GM21825 (cell line): Measurements from ENCODE around the gene FAM25A.
"Not testable (repeated sequence)": the region's sequence is repeated elsewhere in the genome, so short reads cannot be mapped to it uniquely, and the experiment has no call there.

Source experiments
- ATAC-seq: cut with Tn5 transposase; IDR thresholded peaks from one replicate; pipeline ENCODE4 v1.9.1; 2021; ENCODE audit warnings: mild to moderate bottlenecking, moderate library complexity; ENCODE audit not compliant: unreplicated experiment

The FAM25A gene

GRCh38 chr10:87009134-87009696, 10.9 kb upstream of the FAM25A start:
- not testable (repeated sequence) for ATAC-seq

GRCh38 chr10:87013528-87013927, 6.6 kb upstream of the FAM25A start:
- not testable (repeated sequence) for ATAC-seq

GRCh38 chr10:87014986-87015716, 4.9 kb upstream of the FAM25A start:
- not testable (repeated sequence) for ATAC-seq

GRCh38 chr10:87018127-87018526, 2.0 kb upstream of the FAM25A start:
- ATAC-seq = not testable (repeated sequence)

GRCh38 chr10:87019066-87019465, 1.0 kb upstream of the FAM25A start:
- ATAC-seq = not testable (repeated sequence)

GRCh38 chr10:87019504-87019903, 590 bp upstream of the FAM25A start:
- not testable (repeated sequence) for ATAC-seq

GRCh38 chr10:87025285-87025958, 5.3 kb downstream of the FAM25A start:
- ATAC-seq = not testable (repeated sequence)

- not testable (repeated sequence) for ATAC-seq
Observed at GRCh38 chr10:87026747-87027508, 6.8 kb downstream of the FAM25A start.

- not testable (repeated sequence) for ATAC-seq
Observed at GRCh38 chr10:87030419-87030818, 10.3 kb downstream of the FAM25A start.

- ATAC-seq = no peak
Observed at GRCh38 chr10:87030912-87031635, 11.0 kb downstream of the FAM25A start.

GRCh38 chr10:87036623-87037022, 16.5 kb downstream of the FAM25A start:
- no peak for ATAC-seq

GRCh38 chr10:87038286-87038717, 18.2 kb downstream of the FAM25A start:
- no peak for ATAC-seq

GRCh38 chr10:87038786-87039185, 18.7 kb downstream of the FAM25A start:
- no peak for ATAC-seq

GRCh38 chr10:87043579-87043978, 23.5 kb downstream of the FAM25A start:
- not testable (repeated sequence) for ATAC-seq

GRCh38 chr10:87045434-87045938, 25.4 kb downstream of the FAM25A start:
- ATAC-seq = no peak

- no peak for ATAC-seq
Observed at GRCh38 chr10:87053111-87053510, 33.0 kb downstream of the FAM25A start.

- ATAC-seq = no peak
Observed at GRCh38 chr10:87053577-87054181, 33.6 kb downstream of the FAM25A start.

- no peak for ATAC-seq
Observed at GRCh38 chr10:87054373-87055295, 34.5 kb downstream of the FAM25A start.

GRCh38 chr10:87058171-87058570, 38.1 kb downstream of the FAM25A start:
- ATAC-seq = no peak
